ENCODE measurements around the gene RGS17. TPM values are rescaled to one million over a fixed set of nuclear protein-coding genes. Genes with fewer than 3 reads are reported as not detected.

RGS17 gene
- total and polyA plus RNA-seq, 12 donors, result 0.04 to 0.41 (median 0.17) TPM; not detected in 1

GRCh38 chr6:153028963-153029362 is 102.1 kb downstream of the RGS17 start:
- no peaks in the 10 kb centered on the region for H3K4me1 ChIP-seq
- 79 to 93% methylated on average over 4 of the region's 4 CpGs for WGBS, 2 donors
- no peak for ATAC-seq
- no peak overlapping the region for H3K4me3 ChIP-seq
- H3K9me3 ChIP-seq, result no peaks in the 10 kb centered on the region
- TF ChIP-seq, protein P1, sequence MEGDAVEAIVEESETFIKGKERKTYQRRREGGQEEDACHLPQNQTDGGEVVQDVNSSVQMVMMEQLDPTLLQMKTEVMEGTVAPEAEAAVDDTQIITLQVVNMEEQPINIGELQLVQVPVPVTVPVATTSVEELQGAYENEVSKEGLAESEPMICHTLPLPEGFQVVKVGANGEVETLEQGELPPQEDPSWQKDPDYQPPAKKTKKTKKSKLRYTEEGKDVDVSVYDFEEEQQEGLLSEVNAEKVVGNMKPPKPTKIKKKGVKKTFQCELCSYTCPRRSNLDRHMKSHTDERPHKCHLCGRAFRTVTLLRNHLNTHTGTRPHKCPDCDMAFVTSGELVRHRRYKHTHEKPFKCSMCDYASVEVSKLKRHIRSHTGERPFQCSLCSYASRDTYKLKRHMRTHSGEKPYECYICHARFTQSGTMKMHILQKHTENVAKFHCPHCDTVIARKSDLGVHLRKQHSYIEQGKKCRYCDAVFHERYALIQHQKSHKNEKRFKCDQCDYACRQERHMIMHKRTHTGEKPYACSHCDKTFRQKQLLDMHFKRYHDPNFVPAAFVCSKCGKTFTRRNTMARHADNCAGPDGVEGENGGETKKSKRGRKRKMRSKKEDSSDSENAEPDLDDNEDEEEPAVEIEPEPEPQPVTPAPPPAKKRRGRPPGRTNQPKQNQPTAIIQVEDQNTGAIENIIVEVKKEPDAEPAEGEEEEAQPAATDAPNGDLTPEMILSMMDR (IDR thresholded peaks at IDR 0.05), result no peak
- intact Hi-C loops (cut with DNase I), result loop anchor here in 7 of 10 donors (5.0 to 10.0 kb wide), 7 partner anchors 54 to 167 kb away; no protein-coding TSS in a partner anchor
- no peaks in the 10 kb centered on the region for H3K27me3 ChIP-seq
- H3K36me3 ChIP-seq, result no peaks in the 10 kb centered on the region
- DNase-seq, result no peak
- no peak overlapping the region for H3K27ac ChIP-seq

- H3K27me3 ChIP-seq, result no peaks in the 10 kb centered on the region
- no peaks in the 10 kb centered on the region for H3K36me3 ChIP-seq
- WGBS, 2 donors, result 92 to 93% methylated on average over 2 of the region's 2 CpGs
- ATAC-seq, result no peak
- H3K27ac ChIP-seq, result no peak overlapping the region
- intact Hi-C loops (cut with DNase I), result loop anchor here in 7 of 10 donors (5.0 to 10.0 kb wide), 7 partner anchors 53 to 166 kb away; no protein-coding TSS in a partner anchor
- no peaks in the 10 kb centered on the region for H3K4me1 ChIP-seq
- no peak overlapping the region for H3K4me3 ChIP-seq
- DNase-seq, result no peak
- TF ChIP-seq, protein P1 (IDR thresholded peaks at IDR 0.05), result no peak
- H3K9me3 ChIP-seq, result no peaks in the 10 kb centered on the region
Measured at GRCh38 chr6:153028286-153028685, 102.8 kb downstream of the RGS17 start.

- Histone ChIP-seq H3K4me1 (no peaks in the 10 kb centered on the region), H3K27ac (no peak overlapping the region), H3K36me3 (no peaks in the 10 kb centered on the region), H3K4me3 (no peak overlapping the region), H3K27me3 (no peaks in the 10 kb centered on the region), H3K9me3 (no peaks in the 10 kb centered on the region)
- ATAC-seq (no peak), DNase-seq (no peak)
- intact Hi-C loops (cut with DNase I), result loop anchor here in 7 of 10 donors (5.0 to 10.0 kb wide), 7 partner anchors 53 to 165 kb away; no protein-coding TSS in a partner anchor
- 81 to 82% methylated on average over 4 of the region's 4 CpGs for WGBS, 2 donors
- TF ChIP-seq, protein P1 (IDR thresholded peaks at IDR 0.05), result no peak
Measured at GRCh38 chr6:153027480-153027879, 103.6 kb downstream of the RGS17 start.

GRCh38 chr6:153024709-153025017 is 106.4 kb downstream of the RGS17 start:
- WGBS, 2 donors, result 7 to 11% methylated on average over 1 of the region's 1 CpG
- Histone ChIP-seq H3K27ac (no peak overlapping the region), H3K4me1 (no peaks in the 10 kb centered on the region), H3K27me3 (no peaks in the 10 kb centered on the region), H3K36me3 (no peaks in the 10 kb centered on the region), H3K4me3 (no peak overlapping the region), H3K9me3 (no peaks in the 10 kb centered on the region)
- DNase-seq (no peak), ATAC-seq (no peak)
- intact Hi-C loops (cut with DNase I), result loop anchor here (1.0 to 10.0 kb wide), 11 partner anchors 50 to 162 kb away; no protein-coding TSS in a partner anchor
- TF ChIP-seq, protein P1 (IDR thresholded peaks at IDR 0.05), result peak in 2 of 9 donors; percentile 3 to 24
